GM12875 (cell line): ENCODE measurements around the gene CLIC1.

Experiments used
- H3K4me3 ChIP-seq: one replicate; pipeline ENCODE4 v1.5.1; 2011; ENCODE audit warnings: low read depth, low read length, control low read depth
- CTCF ChIP-seq: IDR thresholded peaks from 2 replicates; pipeline ENCODE4 v1.5.1; 2011; ENCODE audit warnings: low read depth, mild to moderate bottlenecking, control low read depth, inconsistent platforms, low read length, moderate library complexity, borderline replicate concordance; ENCODE audit not compliant: insufficient read depth

Gene CLIC1

DNA sequence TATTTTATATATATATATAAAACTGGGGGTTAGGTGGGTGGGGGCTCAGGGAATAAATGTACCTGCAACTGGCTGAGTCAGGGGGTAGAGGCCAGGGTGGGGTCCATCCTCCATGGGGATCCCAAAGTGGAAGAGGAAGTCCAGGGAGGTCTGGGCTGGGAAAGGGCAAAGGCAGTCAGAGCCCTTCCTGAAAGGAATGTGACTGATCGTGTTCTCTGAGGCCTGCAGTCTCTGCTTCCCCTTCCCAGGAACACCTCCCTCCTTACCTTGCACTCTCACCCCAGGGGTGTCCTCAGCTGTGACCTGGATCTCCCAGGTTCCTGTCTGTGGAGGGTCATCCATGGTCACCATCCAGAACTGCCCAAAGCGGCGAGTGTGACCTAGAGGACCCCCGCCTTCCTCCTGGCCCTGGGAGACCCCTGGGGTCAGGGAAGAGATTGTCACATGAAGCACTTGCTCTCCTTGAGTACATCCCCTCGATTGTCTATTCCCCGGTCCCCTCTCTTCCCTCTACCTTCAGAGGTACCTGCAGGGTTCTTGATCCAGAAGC lies 30.8 kb upstream of the CLIC1 start:
- no peak for TF ChIP-seq CTCF
- H3K4me3 ChIP-seq = no peak overlapping the region

GRCh38 chr6:31765910-31766794 lies 29.8 kb upstream of the CLIC1 start:
- H3K4me3 ChIP-seq = no peak overlapping the region
- no peak for TF ChIP-seq CTCF

DNA sequence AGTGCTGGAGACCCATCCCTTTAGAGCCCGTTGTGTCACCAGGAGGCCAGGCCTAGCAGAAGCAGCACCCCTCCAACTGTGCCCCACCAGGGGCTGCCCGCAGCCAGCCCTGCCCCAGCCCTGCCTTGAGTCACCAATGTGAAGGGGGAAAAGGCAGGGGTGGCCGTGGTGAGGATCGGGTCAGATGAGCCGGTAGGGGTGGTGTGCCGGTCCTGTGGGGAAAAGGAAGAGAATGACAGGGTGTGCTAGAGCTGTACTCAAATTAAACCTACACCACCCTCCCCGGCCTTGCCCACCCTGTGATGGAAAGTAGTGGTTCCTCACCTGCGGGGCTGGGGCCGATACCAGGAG lies 29.2 kb upstream of the CLIC1 start:
- H3K4me3 ChIP-seq = no peak overlapping the region

GRCh38 chr6:31764198-31764597 lies 27.9 kb upstream of the CLIC1 start:
- TF ChIP-seq CTCF = no peak
- no peak overlapping the region for H3K4me3 ChIP-seq

More for the DNA sequence above, 29.2 kb upstream of the CLIC1 start:
- no peak for TF ChIP-seq CTCF

GRCh38 chr6:31763619-31763940 lies 27.2 kb upstream of the CLIC1 start:
- no peak overlapping the region for H3K4me3 ChIP-seq
- no peak for TF ChIP-seq CTCF

DNA sequence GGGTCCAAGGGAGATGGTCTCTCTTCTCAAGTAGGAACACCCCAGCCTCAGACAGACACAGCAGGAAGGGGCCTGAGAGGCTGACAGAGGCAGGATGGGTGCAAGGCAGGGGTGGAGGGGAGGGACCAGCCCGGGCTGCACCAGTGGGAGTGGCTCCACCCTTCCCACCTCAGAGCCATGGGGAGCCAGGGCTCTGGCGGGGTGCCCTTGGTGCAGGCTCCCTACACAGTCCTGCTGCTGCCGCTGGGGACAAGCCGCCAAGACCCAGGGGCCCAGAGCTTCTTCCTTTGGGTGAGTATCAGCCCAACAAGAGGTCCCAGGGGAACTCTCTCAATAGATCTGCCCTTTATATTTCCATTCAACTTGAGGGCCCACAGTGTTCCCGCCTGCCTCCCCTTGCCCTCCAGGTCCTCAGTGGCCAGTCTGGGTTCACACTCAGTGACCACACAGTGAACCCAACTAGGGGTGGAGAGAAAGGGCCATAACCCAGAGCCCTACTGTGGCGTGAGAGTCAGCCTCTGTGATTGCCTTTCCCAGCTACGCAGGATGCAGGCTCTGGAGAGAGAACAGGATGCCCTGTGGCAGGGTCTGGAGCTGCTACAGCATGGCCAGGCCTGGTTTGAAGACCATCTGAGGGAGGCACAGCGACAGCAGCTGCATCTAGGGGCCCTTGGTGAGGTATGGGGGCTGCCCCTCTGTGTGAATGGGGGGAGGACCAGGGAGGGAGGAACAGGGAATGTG lies 26.7 kb upstream of the CLIC1 start:
- no peak overlapping the region for H3K4me3 ChIP-seq
- no peak for TF ChIP-seq CTCF
